ENCODE results near the gene PBX3. TPM values are rescaled to one million over a fixed set of nuclear protein-coding genes. Genes with fewer than 3 reads are reported as not detected.

Gene PBX3
- total RNA-seq, 5 donors from 2014 or later (not counting 1 experiment from before 2014, with no cell fraction given): 12.3 to 30.6 (median 19.0) TPM

GRCh38 chr9:125908136-125908535 lies 161.0 kb downstream of the PBX3 start:
- ChIA-PET POLR2A (no interaction called here), CTCF (no interaction called here)
- H3K4me1 ChIP-seq (ENCODE audit: control insufficient read depth in 1 of 2, extremely low read depth in 1 of 2, insufficient read depth in 2 of 2, low read length in 2 of 2): no peaks in the 10 kb centered on the region
- DNase-seq (no peak), ATAC-seq (replicated peaks in 1 of 4) (no peak)
- peaks cover 0 to 6% (median 0%) of the 10 kb centered on the region in 3 donors for H3K4me1 Mint-ChIP-seq
- H3K27me3 ChIP-seq (replicated peaks in 1 of 2; ENCODE audit: control insufficient read depth in 2 of 2, extremely low read depth in 1 of 2, insufficient read depth in 2 of 2, low read length in 1 of 2): no peaks in the 10 kb centered on the region
- WGBS (ENCODE audit: insufficient coverage): 97% methylated on average over 3 of the region's 4 CpGs
- H3K4me3 Mint-ChIP-seq: no peak overlapping the region
- H3K36me3 Mint-ChIP-seq: no peaks in the 10 kb centered on the region
- H3K9me3 Mint-ChIP-seq: no peaks in the 10 kb centered on the region
- H3K9me3 ChIP-seq: no peaks in the 10 kb centered on the region
- H3K27ac Mint-ChIP-seq: no peak overlapping the region
- no peaks in the 10 kb centered on the region for H3K36me3 ChIP-seq (ENCODE audit: control insufficient read depth in 2 of 2, extremely low read depth in 1 of 2, insufficient read depth in 1 of 2, low read length in 1 of 2)
- no peaks in the 10 kb centered on the region for H3K27me3 Mint-ChIP-seq
- H3K27ac ChIP-seq (ENCODE audit: low read length): no peak overlapping the region
- no peak overlapping the region for H3K4me3 ChIP-seq (ENCODE audit: control insufficient read depth in 1 of 2, extremely low read depth in 1 of 2, low read length in 1 of 2)

- Mint-ChIP-seq H3K9me3 (no peaks in the 10 kb centered on the region), H3K36me3 (no peaks in the 10 kb centered on the region), H3K27me3 (no peaks in the 10 kb centered on the region), H3K4me1 (peaks cover 0 to 6% (median 0%) of the 10 kb centered on the region in 3 donors), H3K27ac (no peak overlapping the region), H3K4me3 (no peak overlapping the region)
- ChIA-PET POLR2A (no interaction called here), CTCF (interaction anchor here in 1 of 2 donors (0.6 kb wide), 1 partner anchor 609 kb away, joined by 3 read pairs; no protein-coding TSS in a partner anchor)
- no peaks in the 10 kb centered on the region for H3K27me3 ChIP-seq (replicated peaks in 1 of 2; ENCODE audit: control insufficient read depth in 2 of 2, extremely low read depth in 1 of 2, insufficient read depth in 2 of 2, low read length in 1 of 2)
- no peaks in the 10 kb centered on the region for H3K9me3 ChIP-seq
- H3K27ac ChIP-seq (ENCODE audit: low read length): no peak overlapping the region
- WGBS (ENCODE audit: insufficient coverage): 95% methylated on average over 2 of the region's 2 CpGs
- DNase-seq (no peak), ATAC-seq (replicated peaks in 1 of 4) (no peak)
- H3K36me3 ChIP-seq (ENCODE audit: control insufficient read depth in 2 of 2, extremely low read depth in 1 of 2, insufficient read depth in 1 of 2, low read length in 1 of 2): no peaks in the 10 kb centered on the region
- H3K4me1 ChIP-seq (ENCODE audit: control insufficient read depth in 1 of 2, extremely low read depth in 1 of 2, insufficient read depth in 2 of 2, low read length in 2 of 2): no peaks in the 10 kb centered on the region
- H3K4me3 ChIP-seq (ENCODE audit: control insufficient read depth in 1 of 2, extremely low read depth in 1 of 2, low read length in 1 of 2): no peak overlapping the region
These were observed 161.8 kb downstream of the PBX3 start for GRCh38 chr9:125908966-125909365.

DNA sequence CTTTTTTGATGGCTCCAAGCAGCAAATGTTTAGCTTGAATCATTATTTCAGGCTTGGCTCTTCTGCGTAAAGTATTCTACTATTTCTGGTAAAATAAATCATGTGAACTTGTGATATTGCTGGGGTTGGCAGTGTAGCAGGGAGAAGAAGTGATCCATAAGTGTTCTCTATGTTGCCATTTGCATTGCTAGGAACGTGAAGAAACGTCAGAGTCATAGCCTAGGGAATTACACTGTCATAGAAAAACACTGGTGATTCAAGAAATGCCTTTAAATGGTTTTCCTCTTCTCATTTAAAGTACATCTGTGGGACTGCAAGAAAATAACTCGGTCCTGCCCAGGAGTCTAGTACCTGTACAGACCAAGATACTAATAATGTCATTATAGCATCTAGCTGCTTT lies 162.3 kb downstream of the PBX3 start:
- Mint-ChIP-seq H3K4me3 (no peak overlapping the region), H3K27ac (no peak overlapping the region), H3K27me3 (no peaks in the 10 kb centered on the region), H3K4me1 (peaks cover 0 to 1% (median 0%) of the 10 kb centered on the region in 3 donors), H3K9me3 (no peaks in the 10 kb centered on the region), H3K36me3 (no peaks in the 10 kb centered on the region)
- no peak for DNase-seq
- H3K36me3 ChIP-seq (ENCODE audit: control insufficient read depth in 2 of 2, extremely low read depth in 1 of 2, insufficient read depth in 1 of 2, low read length in 1 of 2): no peaks in the 10 kb centered on the region
- POLR2A ChIA-PET: no interaction called here
- H3K4me1 ChIP-seq (ENCODE audit: control insufficient read depth in 1 of 2, extremely low read depth in 1 of 2, insufficient read depth in 2 of 2, low read length in 2 of 2): no peaks in the 10 kb centered on the region
- CTCF ChIA-PET: no interaction called here
- H3K9me3 ChIP-seq: no peaks in the 10 kb centered on the region
- H3K27me3 ChIP-seq (replicated peaks in 1 of 2; ENCODE audit: control insufficient read depth in 2 of 2, extremely low read depth in 1 of 2, insufficient read depth in 2 of 2, low read length in 1 of 2): no peaks in the 10 kb centered on the region
- no peak overlapping the region for H3K4me3 ChIP-seq (ENCODE audit: control insufficient read depth in 1 of 2, extremely low read depth in 1 of 2, low read length in 1 of 2)
- ATAC-seq (replicated peaks in 1 of 4): no peak
- H3K27ac ChIP-seq (ENCODE audit: low read length): no peak overlapping the region
- 100% methylated on average over 2 of the region's 4 CpGs for WGBS (ENCODE audit: insufficient coverage)

DNA sequence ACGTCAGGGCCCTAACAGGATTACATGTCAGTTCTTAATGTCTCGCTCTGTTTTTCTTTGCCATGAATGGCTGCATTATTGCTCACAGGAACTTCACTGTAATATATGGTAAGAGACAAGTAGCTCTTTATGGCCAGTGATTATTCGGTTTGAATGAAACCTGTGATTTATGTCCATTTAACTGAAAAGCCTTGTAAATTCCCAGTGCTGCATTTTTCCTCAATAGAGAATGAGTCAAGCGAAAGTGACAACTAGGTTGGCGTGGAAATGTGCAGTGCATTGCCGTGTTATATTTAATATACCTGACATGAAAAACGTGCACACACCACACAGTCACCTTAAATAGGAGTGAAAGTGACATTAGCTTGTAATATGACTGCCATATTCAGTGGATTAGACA lies 163.1 kb downstream of the PBX3 start:
- POLR2A ChIA-PET: no interaction called here
- CTCF ChIA-PET: no interaction called here

DNA sequence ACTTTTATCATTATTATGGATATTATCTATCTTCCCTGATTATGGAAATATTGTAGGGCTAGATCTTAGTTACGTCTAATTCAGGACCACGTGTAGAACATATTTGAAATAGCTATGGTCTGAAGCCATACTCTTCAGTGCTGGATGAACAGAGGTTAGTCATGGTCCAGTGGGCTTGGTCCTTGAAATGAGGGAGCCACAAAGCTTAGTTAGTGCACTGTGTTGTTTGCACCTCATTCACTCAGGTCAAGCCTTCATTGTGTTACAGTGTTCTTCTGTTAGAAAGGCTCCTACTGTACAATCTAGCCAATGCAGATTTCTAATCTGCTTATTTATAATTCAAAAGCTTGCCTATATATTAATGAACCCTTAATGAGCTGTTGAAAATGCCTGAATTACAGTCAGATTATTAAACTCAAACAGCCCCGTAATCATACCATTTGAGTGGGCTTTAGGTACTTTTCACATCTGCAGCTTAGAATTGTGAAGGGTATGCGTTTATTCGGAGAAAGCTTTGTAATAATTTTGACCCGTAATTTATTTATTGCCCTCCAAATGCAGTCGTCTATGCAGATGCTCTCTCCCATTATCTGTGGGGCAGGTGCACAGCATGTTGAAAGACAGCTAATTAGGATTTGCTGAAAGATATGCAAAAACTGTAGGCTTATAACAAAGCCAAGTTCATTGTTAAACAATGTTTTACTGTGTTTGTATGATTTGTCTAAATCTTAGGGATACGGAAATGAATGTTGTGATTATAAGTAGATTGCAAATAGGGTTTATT lies 164.9 kb downstream of the PBX3 start:
- POLR2A ChIA-PET: interaction anchor here in 1 of 2 donors (0.9 kb wide), 1 partner anchor 82 kb away, joined by 5 read pairs; no protein-coding TSS in a partner anchor
- peaks cover 7% of the 10 kb centered on the region for H3K36me3 Mint-ChIP-seq

More for the DNA sequence above, 163.1 kb downstream of the PBX3 start:
- H3K4me1 Mint-ChIP-seq: no peaks in the 10 kb centered on the region
- no peaks in the 10 kb centered on the region for H3K36me3 Mint-ChIP-seq
- Histone ChIP-seq H3K27me3 (replicated peaks in 1 of 2; ENCODE audit: control insufficient read depth in 2 of 2, extremely low read depth in 1 of 2, insufficient read depth in 2 of 2, low read length in 1 of 2) (no peaks in the 10 kb centered on the region), H3K36me3 (ENCODE audit: control insufficient read depth in 2 of 2, extremely low read depth in 1 of 2, insufficient read depth in 1 of 2, low read length in 1 of 2) (no peaks in the 10 kb centered on the region), H3K4me1 (ENCODE audit: control insufficient read depth in 1 of 2, extremely low read depth in 1 of 2, insufficient read depth in 2 of 2, low read length in 2 of 2) (no peaks in the 10 kb centered on the region), H3K4me3 (ENCODE audit: control insufficient read depth in 1 of 2, extremely low read depth in 1 of 2, low read length in 1 of 2) (no peak overlapping the region), H3K9me3 (no peaks in the 10 kb centered on the region), H3K27ac (ENCODE audit: low read length) (no peak overlapping the region)
- no peak overlapping the region for H3K27ac Mint-ChIP-seq
- no peaks in the 10 kb centered on the region for H3K9me3 Mint-ChIP-seq
- no peak for DNase-seq
- no peak for ATAC-seq (replicated peaks in 1 of 4)
- no peaks in the 10 kb centered on the region for H3K27me3 Mint-ChIP-seq
- 100% methylated on average over 1 of the region's 7 CpGs for WGBS (ENCODE audit: insufficient coverage)
- no peak overlapping the region for H3K4me3 Mint-ChIP-seq

GRCh38 chr9:125912667-125913066 lies 165.5 kb downstream of the PBX3 start:
- Histone ChIP-seq H3K9me3 (no peaks in the 10 kb centered on the region), H3K4me3 (ENCODE audit: control insufficient read depth in 1 of 2, extremely low read depth in 1 of 2, low read length in 1 of 2) (no peak overlapping the region), H3K4me1 (ENCODE audit: control insufficient read depth in 1 of 2, extremely low read depth in 1 of 2, insufficient read depth in 2 of 2, low read length in 2 of 2) (no peaks in the 10 kb centered on the region), H3K27ac (ENCODE audit: low read length) (no peak overlapping the region), H3K36me3 (ENCODE audit: control insufficient read depth in 2 of 2, extremely low read depth in 1 of 2, insufficient read depth in 1 of 2, low read length in 1 of 2) (no peaks in the 10 kb centered on the region), H3K27me3 (replicated peaks in 1 of 2; ENCODE audit: control insufficient read depth in 2 of 2, extremely low read depth in 1 of 2, insufficient read depth in 2 of 2, low read length in 1 of 2) (no peaks in the 10 kb centered on the region)
- no peak for ATAC-seq (replicated peaks in 1 of 4)
- POLR2A ChIA-PET: no interaction called here
- H3K4me1 Mint-ChIP-seq: no peaks in the 10 kb centered on the region
- no peak overlapping the region for H3K27ac Mint-ChIP-seq
- no peak for DNase-seq
- H3K36me3 Mint-ChIP-seq: peaks cover 7% of the 10 kb centered on the region
- no peaks in the 10 kb centered on the region for H3K9me3 Mint-ChIP-seq
- CTCF ChIA-PET: no interaction called here
- no peaks in the 10 kb centered on the region for H3K27me3 Mint-ChIP-seq
- H3K4me3 Mint-ChIP-seq: no peak overlapping the region

More for the DNA sequence above, 164.9 kb downstream of the PBX3 start:
- no peaks in the 10 kb centered on the region for H3K9me3 Mint-ChIP-seq
- ATAC-seq (replicated peaks in 1 of 4) (no peak), DNase-seq (no peak)
- CTCF ChIA-PET: no interaction called here
- H3K27ac Mint-ChIP-seq: no peak overlapping the region
- H3K4me1 Mint-ChIP-seq: no peaks in the 10 kb centered on the region
- Histone ChIP-seq H3K36me3 (ENCODE audit: control insufficient read depth in 2 of 2, extremely low read depth in 1 of 2, insufficient read depth in 1 of 2, low read length in 1 of 2) (no peaks in the 10 kb centered on the region), H3K27ac (ENCODE audit: low read length) (no peak overlapping the region), H3K9me3 (no peaks in the 10 kb centered on the region), H3K4me3 (ENCODE audit: control insufficient read depth in 1 of 2, extremely low read depth in 1 of 2, low read length in 1 of 2) (no peak overlapping the region), H3K27me3 (replicated peaks in 1 of 2; ENCODE audit: control insufficient read depth in 2 of 2, extremely low read depth in 1 of 2, insufficient read depth in 2 of 2, low read length in 1 of 2) (no peaks in the 10 kb centered on the region), H3K4me1 (ENCODE audit: control insufficient read depth in 1 of 2, extremely low read depth in 1 of 2, insufficient read depth in 2 of 2, low read length in 2 of 2) (no peaks in the 10 kb centered on the region)
- H3K4me3 Mint-ChIP-seq: no peak overlapping the region
- H3K27me3 Mint-ChIP-seq: no peaks in the 10 kb centered on the region
- WGBS (ENCODE audit: insufficient coverage): 100% methylated on average over 1 of the region's 8 CpGs
